ENCODE results near the gene NCOR2.

NCOR2 gene

GRCh38 chr12:124553862-124554428 lies 13.5 kb downstream of the NCOR2 start:
- Histone ChIP-seq H3K36me3 (ENCODE audit: control insufficient read depth in 5 of 5, insufficient read depth in 5 of 5, low read length in 5 of 5) (no peaks in the 10 kb centered on the region), H3K4me3 (ENCODE audit: low read depth in 1 of 5, low read length in 5 of 5) (no peak overlapping the region), H3K27me3 (ENCODE audit: control insufficient read depth in 5 of 5, insufficient read depth in 4 of 5, low read length in 5 of 5) (no peaks in the 10 kb centered on the region), H3K9me3 (ENCODE audit: control insufficient read depth in 5 of 5, low read length in 5 of 5) (no peaks in the 10 kb centered on the region), H3K27ac (ENCODE audit: low read depth, low read length) (no peak overlapping the region), H3K9ac (ENCODE audit: low read length in 5 of 5) (no peak overlapping the region), H3K4me1 (ENCODE audit: control insufficient read depth in 5 of 5, insufficient read depth in 5 of 5, low read length in 5 of 5) (peaks cover 20 to 82% (median 73%) of the 10 kb centered on the region in 5 donors)

GRCh38 chr12:124551268-124552144 lies 15.9 kb downstream of the NCOR2 start:
- no peaks in the 10 kb centered on the region for H3K9me3 ChIP-seq (ENCODE audit: control insufficient read depth in 5 of 5, low read length in 5 of 5)
- H3K4me3 ChIP-seq (ENCODE audit: low read depth in 1 of 5, low read length in 5 of 5) = no peak overlapping the region
- H3K36me3 ChIP-seq (ENCODE audit: control insufficient read depth in 5 of 5, insufficient read depth in 5 of 5, low read length in 5 of 5) = no peaks in the 10 kb centered on the region
- peak overlapping the region; percentile 69 for H3K27ac ChIP-seq (ENCODE audit: low read depth, low read length)
- H3K9ac ChIP-seq (ENCODE audit: low read length in 5 of 5) = peak overlapping the region in 4 of 5 donors; percentile 43 to 48 (median 45)
- H3K27me3 ChIP-seq (ENCODE audit: control insufficient read depth in 5 of 5, insufficient read depth in 4 of 5, low read length in 5 of 5) = no peaks in the 10 kb centered on the region
- peaks cover 20 to 82% (median 77%) of the 10 kb centered on the region in 5 donors for H3K4me1 ChIP-seq (ENCODE audit: control insufficient read depth in 5 of 5, insufficient read depth in 5 of 5, low read length in 5 of 5)

DNA sequence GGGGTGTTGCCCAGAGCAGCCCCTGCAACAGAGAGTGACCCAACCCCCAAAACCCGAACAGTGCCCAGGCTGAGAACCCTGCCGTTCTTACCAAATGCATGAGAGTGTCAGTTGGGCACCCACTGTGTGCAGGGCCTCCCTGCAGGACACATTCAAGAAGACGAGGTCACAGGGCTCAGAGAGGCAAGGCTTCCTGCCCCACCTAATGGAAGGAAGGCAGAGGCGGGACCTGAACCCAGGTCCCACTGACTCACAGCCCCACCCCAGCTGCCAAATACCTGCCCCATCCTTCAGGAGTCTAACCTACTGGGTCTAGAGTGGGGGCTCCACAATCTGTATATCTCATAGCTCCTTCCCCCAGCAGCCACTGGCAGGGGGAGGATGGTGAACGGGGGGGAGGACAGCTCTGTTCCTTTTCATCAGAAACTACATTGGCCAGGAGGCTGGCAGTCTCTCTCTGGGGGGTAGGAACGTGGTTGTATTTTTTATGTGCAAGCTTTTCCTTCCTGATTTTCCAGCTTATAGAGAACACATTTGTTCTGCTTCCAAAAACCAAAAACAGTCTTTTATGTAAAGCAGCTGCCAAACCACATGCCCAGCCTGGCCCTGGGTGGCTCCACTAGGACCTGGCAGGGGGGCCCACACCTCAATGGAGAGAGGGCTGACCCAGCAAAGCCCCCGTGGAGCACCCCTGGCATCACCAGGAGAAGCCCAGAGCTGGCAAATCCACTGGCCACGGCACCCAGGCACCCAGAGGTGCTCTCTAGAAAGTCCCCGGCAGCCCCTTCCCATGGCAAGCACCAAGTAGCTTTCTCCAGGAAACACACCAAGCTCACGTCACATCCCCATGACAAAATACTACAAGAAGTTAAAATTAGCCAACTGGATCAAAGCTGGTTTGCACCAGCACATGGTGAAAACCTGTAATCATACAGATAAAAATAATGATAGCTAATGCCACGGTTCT lies 17.0 kb downstream of the NCOR2 start:
- H3K36me3 ChIP-seq (ENCODE audit: control insufficient read depth in 5 of 5, insufficient read depth in 5 of 5, low read length in 5 of 5) = no peaks in the 10 kb centered on the region
- no peak overlapping the region for H3K4me3 ChIP-seq (ENCODE audit: low read depth in 1 of 5, low read length in 5 of 5)
- no peaks in the 10 kb centered on the region for H3K9me3 ChIP-seq (ENCODE audit: control insufficient read depth in 5 of 5, low read length in 5 of 5)
- no peaks in the 10 kb centered on the region for H3K27me3 ChIP-seq (ENCODE audit: control insufficient read depth in 5 of 5, insufficient read depth in 4 of 5, low read length in 5 of 5)
- H3K9ac ChIP-seq (ENCODE audit: low read length in 5 of 5) = peak overlapping the region in 2 of 5 donors; percentile 30 to 43
- peak overlapping the region; percentile 69 for H3K27ac ChIP-seq (ENCODE audit: low read depth, low read length)
- peaks cover 17 to 81% (median 80%) of the 10 kb centered on the region in 5 donors for H3K4me1 ChIP-seq (ENCODE audit: control insufficient read depth in 5 of 5, insufficient read depth in 5 of 5, low read length in 5 of 5)

GRCh38 chr12:124549629-124550028 lies 17.8 kb downstream of the NCOR2 start:
- no peak overlapping the region for H3K4me3 ChIP-seq (ENCODE audit: low read depth in 1 of 5, low read length in 5 of 5)
- no peak overlapping the region for H3K27ac ChIP-seq (ENCODE audit: low read depth, low read length)
- no peaks in the 10 kb centered on the region for H3K36me3 ChIP-seq (ENCODE audit: control insufficient read depth in 5 of 5, insufficient read depth in 5 of 5, low read length in 5 of 5)
- peaks cover 13 to 81% (median 80%) of the 10 kb centered on the region in 5 donors for H3K4me1 ChIP-seq (ENCODE audit: control insufficient read depth in 5 of 5, insufficient read depth in 5 of 5, low read length in 5 of 5)
- no peaks in the 10 kb centered on the region for H3K9me3 ChIP-seq (ENCODE audit: control insufficient read depth in 5 of 5, low read length in 5 of 5)
- H3K9ac ChIP-seq (ENCODE audit: low read length in 5 of 5) = no peak overlapping the region
- no peaks in the 10 kb centered on the region for H3K27me3 ChIP-seq (ENCODE audit: control insufficient read depth in 5 of 5, insufficient read depth in 4 of 5, low read length in 5 of 5)

- Histone ChIP-seq H3K27me3 (ENCODE audit: control insufficient read depth in 5 of 5, insufficient read depth in 4 of 5, low read length in 5 of 5) (no peaks in the 10 kb centered on the region), H3K36me3 (ENCODE audit: control insufficient read depth in 5 of 5, insufficient read depth in 5 of 5, low read length in 5 of 5) (no peaks in the 10 kb centered on the region), H3K4me3 (ENCODE audit: low read depth in 1 of 5, low read length in 5 of 5) (no peak overlapping the region), H3K27ac (ENCODE audit: low read depth, low read length) (peak overlapping the region; percentile 17), H3K9ac (ENCODE audit: low read length in 5 of 5) (no peak overlapping the region), H3K9me3 (ENCODE audit: control insufficient read depth in 5 of 5, low read length in 5 of 5) (no peaks in the 10 kb centered on the region), H3K4me1 (ENCODE audit: control insufficient read depth in 5 of 5, insufficient read depth in 5 of 5, low read length in 5 of 5) (peaks cover 15 to 81% (median 80%) of the 10 kb centered on the region in 5 donors)
Measured at GRCh38 chr12:124548854-124549378, 18.5 kb downstream of the NCOR2 start.

GRCh38 chr12:124547626-124548025 lies 19.8 kb downstream of the NCOR2 start:
- Histone ChIP-seq H3K27me3 (ENCODE audit: control insufficient read depth in 5 of 5, insufficient read depth in 4 of 5, low read length in 5 of 5) (no peaks in the 10 kb centered on the region), H3K4me3 (ENCODE audit: low read depth in 1 of 5, low read length in 5 of 5) (no peak overlapping the region), H3K36me3 (ENCODE audit: control insufficient read depth in 5 of 5, insufficient read depth in 5 of 5, low read length in 5 of 5) (no peaks in the 10 kb centered on the region), H3K9ac (ENCODE audit: low read length in 5 of 5) (no peak overlapping the region), H3K27ac (ENCODE audit: low read depth, low read length) (no peak overlapping the region), H3K4me1 (ENCODE audit: control insufficient read depth in 5 of 5, insufficient read depth in 5 of 5, low read length in 5 of 5) (peaks cover 18 to 87% (median 82%) of the 10 kb centered on the region in 5 donors), H3K9me3 (ENCODE audit: control insufficient read depth in 5 of 5, low read length in 5 of 5) (no peaks in the 10 kb centered on the region)

- Histone ChIP-seq H3K4me1 (ENCODE audit: control insufficient read depth in 5 of 5, insufficient read depth in 5 of 5, low read length in 5 of 5) (peaks cover 12 to 77% (median 72%) of the 10 kb centered on the region in 5 donors), H3K36me3 (ENCODE audit: control insufficient read depth in 5 of 5, insufficient read depth in 5 of 5, low read length in 5 of 5) (no peaks in the 10 kb centered on the region), H3K27ac (ENCODE audit: low read depth, low read length) (no peak overlapping the region), H3K9me3 (ENCODE audit: control insufficient read depth in 5 of 5, low read length in 5 of 5) (no peaks in the 10 kb centered on the region), H3K4me3 (ENCODE audit: low read depth in 1 of 5, low read length in 5 of 5) (no peak overlapping the region), H3K27me3 (ENCODE audit: control insufficient read depth in 5 of 5, insufficient read depth in 4 of 5, low read length in 5 of 5) (no peaks in the 10 kb centered on the region), H3K9ac (ENCODE audit: low read length in 5 of 5) (peak overlapping the region in 1 of 5 donors; percentile 52)
Measured at GRCh38 chr12:124545508-124546418, 21.6 kb downstream of the NCOR2 start.

GRCh38 chr12:124544983-124545382 lies 22.4 kb downstream of the NCOR2 start:
- Histone ChIP-seq H3K9ac (ENCODE audit: low read length in 5 of 5) (peak overlapping the region in 1 of 5 donors; percentile 52), H3K36me3 (ENCODE audit: control insufficient read depth in 5 of 5, insufficient read depth in 5 of 5, low read length in 5 of 5) (no peaks in the 10 kb centered on the region), H3K4me1 (ENCODE audit: control insufficient read depth in 5 of 5, insufficient read depth in 5 of 5, low read length in 5 of 5) (peaks cover 9 to 71% (median 65%) of the 10 kb centered on the region in 5 donors), H3K27ac (ENCODE audit: low read depth, low read length) (no peak overlapping the region), H3K27me3 (ENCODE audit: control insufficient read depth in 5 of 5, insufficient read depth in 4 of 5, low read length in 5 of 5) (no peaks in the 10 kb centered on the region), H3K9me3 (ENCODE audit: control insufficient read depth in 5 of 5, low read length in 5 of 5) (no peaks in the 10 kb centered on the region), H3K4me3 (ENCODE audit: low read depth in 1 of 5, low read length in 5 of 5) (no peak overlapping the region)
